ENCODE results near the gene ABCA5.

ABCA5 gene

DNA sequence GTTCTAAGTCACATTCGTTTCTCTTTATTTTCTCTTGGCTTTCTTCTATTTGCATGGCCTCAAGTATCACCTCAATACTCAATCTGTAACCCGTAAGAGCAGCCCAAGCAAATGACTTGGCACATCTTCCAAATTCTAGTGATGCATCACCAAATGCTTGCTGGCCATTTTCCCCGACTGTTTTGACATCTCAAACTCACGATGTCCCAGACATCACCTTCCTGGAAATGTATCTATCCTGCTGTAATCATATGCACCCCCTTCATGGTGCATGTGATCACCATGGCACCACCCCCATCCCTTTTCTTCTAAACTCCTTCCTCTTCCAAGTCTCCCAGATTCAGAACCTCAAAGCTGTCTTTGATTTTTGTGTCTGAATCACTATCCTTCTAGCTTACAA is 24.0 kb upstream of the ABCA5 start:
- no peaks in the 10 kb centered on the region for H3K9me3 ChIP-seq (ENCODE audit: control insufficient read depth in 1 of 2, low read length in 2 of 2)
- H3K4me3 ChIP-seq (ENCODE audit: low read depth in 1 of 2, low read length in 2 of 2) = no peak overlapping the region
- H3K36me3 ChIP-seq (ENCODE audit: control insufficient read depth in 1 of 2, insufficient read depth in 2 of 2, low read length in 2 of 2) = no peaks in the 10 kb centered on the region
- no peak overlapping the region for H3K27ac ChIP-seq (ENCODE audit: low read length)
- H3K4me1 ChIP-seq (ENCODE audit: control insufficient read depth in 1 of 2, insufficient read depth in 2 of 2, low read length in 2 of 2) = no peaks in the 10 kb centered on the region
- H3K27me3 ChIP-seq (ENCODE audit: low read depth, low read length) = no peaks in the 10 kb centered on the region

DNA sequence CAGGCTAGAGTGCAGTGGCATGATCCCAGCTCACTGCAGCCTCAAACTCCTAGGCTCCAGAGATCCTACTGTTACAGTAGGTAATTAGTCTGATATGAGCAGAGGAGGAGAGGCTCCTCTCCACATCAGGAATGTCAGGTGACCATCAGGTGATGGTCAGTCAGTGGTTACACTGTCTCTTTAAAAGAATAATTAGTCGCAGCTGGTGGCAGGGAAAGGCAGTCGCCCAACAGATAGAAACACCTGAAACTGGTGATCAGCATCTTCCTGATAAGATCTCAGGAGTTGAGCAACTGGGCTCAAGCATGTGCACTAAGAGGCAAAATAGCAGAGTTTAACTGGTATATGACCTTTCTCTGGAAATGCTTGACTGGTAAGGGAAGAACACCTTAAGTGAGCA is 21.5 kb upstream of the ABCA5 start:
- H3K27me3 ChIP-seq (ENCODE audit: low read depth, low read length) = no peaks in the 10 kb centered on the region
- H3K4me3 ChIP-seq (ENCODE audit: low read depth in 1 of 2, low read length in 2 of 2) = no peak overlapping the region
- H3K36me3 ChIP-seq (ENCODE audit: control insufficient read depth in 1 of 2, insufficient read depth in 2 of 2, low read length in 2 of 2) = no peaks in the 10 kb centered on the region
- H3K9me3 ChIP-seq (ENCODE audit: control insufficient read depth in 1 of 2, low read length in 2 of 2) = no peaks in the 10 kb centered on the region
- H3K27ac ChIP-seq (ENCODE audit: low read length) = no peak overlapping the region
- no peaks in the 10 kb centered on the region for H3K4me1 ChIP-seq (ENCODE audit: control insufficient read depth in 1 of 2, insufficient read depth in 2 of 2, low read length in 2 of 2)

DNA sequence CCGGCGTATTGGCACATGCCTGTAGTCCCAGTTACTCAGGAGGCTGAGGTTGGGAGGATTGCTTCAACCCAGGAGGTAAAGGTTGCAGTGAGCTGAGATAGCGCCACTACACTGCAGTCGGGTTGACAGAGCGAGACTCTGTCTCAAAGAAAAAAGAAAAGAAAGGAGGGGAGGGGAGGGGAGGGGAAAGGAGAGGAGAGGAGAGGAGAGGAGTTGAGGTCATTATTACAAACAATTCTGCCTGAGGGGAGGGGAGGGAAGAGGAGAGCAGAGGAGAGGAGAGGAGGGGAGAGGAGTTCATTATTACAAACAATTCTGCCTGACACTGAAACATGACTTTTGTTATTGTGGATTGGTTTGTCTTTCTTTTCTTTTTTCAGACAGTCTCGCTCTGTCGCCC is 19.8 kb upstream of the ABCA5 start:
- Histone ChIP-seq H3K4me3 (ENCODE audit: low read depth in 1 of 2, low read length in 2 of 2) (no peak overlapping the region), H3K27me3 (ENCODE audit: low read depth, low read length) (no peaks in the 10 kb centered on the region), H3K36me3 (ENCODE audit: control insufficient read depth in 1 of 2, insufficient read depth in 2 of 2, low read length in 2 of 2) (no peaks in the 10 kb centered on the region), H3K4me1 (ENCODE audit: control insufficient read depth in 1 of 2, insufficient read depth in 2 of 2, low read length in 2 of 2) (no peaks in the 10 kb centered on the region), H3K9me3 (ENCODE audit: control insufficient read depth in 1 of 2, low read length in 2 of 2) (no peaks in the 10 kb centered on the region), H3K27ac (ENCODE audit: low read length) (no peak overlapping the region)

DNA sequence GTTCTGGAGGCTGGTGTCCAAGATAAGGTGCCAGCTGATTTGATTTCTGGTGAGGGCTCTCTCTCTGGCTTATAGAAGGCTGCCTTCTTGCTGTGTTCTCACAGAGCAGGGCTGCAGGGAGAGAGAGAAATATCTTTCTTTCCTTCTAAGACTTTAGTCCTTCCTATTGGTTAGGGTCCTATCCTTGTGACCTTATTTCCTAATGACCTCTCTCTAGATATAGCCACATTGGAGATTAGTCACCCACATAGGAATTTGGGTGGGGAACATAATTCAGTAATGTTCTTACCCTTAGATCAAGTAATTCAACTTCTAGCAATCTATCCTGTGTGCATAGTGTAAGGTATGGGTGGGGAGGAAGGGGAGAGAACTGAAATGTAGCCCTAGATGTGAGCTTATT is 18.0 kb upstream of the ABCA5 start:
- no peaks in the 10 kb centered on the region for H3K27me3 ChIP-seq (ENCODE audit: low read depth, low read length)
- H3K4me3 ChIP-seq (ENCODE audit: low read depth in 1 of 2, low read length in 2 of 2) = no peak overlapping the region
- no peaks in the 10 kb centered on the region for H3K9me3 ChIP-seq (ENCODE audit: control insufficient read depth in 1 of 2, low read length in 2 of 2)
- no peaks in the 10 kb centered on the region for H3K4me1 ChIP-seq (ENCODE audit: control insufficient read depth in 1 of 2, insufficient read depth in 2 of 2, low read length in 2 of 2)
- no peak overlapping the region for H3K27ac ChIP-seq (ENCODE audit: low read length)
- H3K36me3 ChIP-seq (ENCODE audit: control insufficient read depth in 1 of 2, insufficient read depth in 2 of 2, low read length in 2 of 2) = no peaks in the 10 kb centered on the region

DNA sequence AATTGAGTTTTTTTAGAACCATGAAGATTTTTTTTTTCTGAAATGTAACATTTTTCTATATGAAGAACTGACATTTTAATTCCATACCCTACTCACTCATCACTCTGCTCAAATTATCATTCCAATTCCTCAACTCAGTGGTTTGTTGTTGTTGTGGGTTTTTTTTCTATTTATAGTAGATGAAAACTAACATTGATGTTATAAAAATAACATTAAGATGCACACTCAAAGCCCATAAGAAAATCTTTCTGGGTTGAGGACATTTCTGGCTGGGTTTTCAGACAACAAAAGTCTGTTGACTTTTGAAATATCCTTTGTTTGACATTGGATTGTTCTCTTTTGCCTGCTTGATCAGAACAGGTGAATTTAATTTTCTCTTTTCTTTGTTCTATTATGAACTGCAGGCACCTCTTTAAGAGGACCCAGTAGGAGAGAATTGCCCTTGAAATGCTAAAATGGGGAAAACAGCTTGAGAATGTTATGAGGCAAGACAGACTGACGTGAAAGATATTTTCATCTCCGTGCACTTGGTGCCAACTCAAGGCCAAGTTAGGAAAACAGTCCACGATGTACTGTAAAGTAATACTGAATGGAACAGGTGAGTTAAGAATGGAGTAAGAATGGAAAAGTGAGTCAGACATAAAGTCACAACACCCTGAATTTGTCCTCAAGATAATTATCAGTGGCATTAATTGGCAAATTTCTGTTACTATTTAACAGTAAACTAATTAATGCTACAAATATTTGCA is 16.1 kb upstream of the ABCA5 start:
- no peak overlapping the region for H3K27ac ChIP-seq (ENCODE audit: low read length)
- no peaks in the 10 kb centered on the region for H3K36me3 ChIP-seq (ENCODE audit: control insufficient read depth in 1 of 2, insufficient read depth in 2 of 2, low read length in 2 of 2)
- H3K4me3 ChIP-seq (ENCODE audit: low read depth in 1 of 2, low read length in 2 of 2) = no peak overlapping the region
- H3K27me3 ChIP-seq (ENCODE audit: low read depth, low read length) = no peaks in the 10 kb centered on the region
- no peaks in the 10 kb centered on the region for H3K9me3 ChIP-seq (ENCODE audit: control insufficient read depth in 1 of 2, low read length in 2 of 2)
- no peaks in the 10 kb centered on the region for H3K4me1 ChIP-seq (ENCODE audit: control insufficient read depth in 1 of 2, insufficient read depth in 2 of 2, low read length in 2 of 2)

DNA sequence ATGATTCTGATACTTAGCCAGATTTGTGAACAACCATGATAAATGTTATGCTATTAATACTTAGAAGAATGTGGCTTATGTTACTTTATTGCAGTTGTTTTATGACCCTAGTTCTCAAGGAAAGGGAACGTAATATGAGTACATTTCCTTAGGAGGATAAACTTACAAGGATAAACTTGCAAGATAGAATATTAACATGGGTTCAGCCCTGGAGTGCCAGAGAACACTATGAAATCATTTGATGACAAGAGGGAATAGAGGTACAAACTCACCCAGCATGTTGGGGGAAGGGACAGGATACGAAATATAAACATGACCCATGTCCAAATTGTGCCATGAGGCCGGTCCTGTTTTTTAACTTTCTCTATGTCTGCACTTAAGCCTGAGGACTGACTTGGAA is 13.0 kb upstream of the ABCA5 start:
- Histone ChIP-seq H3K4me1 (ENCODE audit: control insufficient read depth in 1 of 2, insufficient read depth in 2 of 2, low read length in 2 of 2) (no peaks in the 10 kb centered on the region), H3K27ac (ENCODE audit: low read length) (no peak overlapping the region), H3K27me3 (ENCODE audit: low read depth, low read length) (no peaks in the 10 kb centered on the region), H3K36me3 (ENCODE audit: control insufficient read depth in 1 of 2, insufficient read depth in 2 of 2, low read length in 2 of 2) (no peaks in the 10 kb centered on the region), H3K9me3 (ENCODE audit: control insufficient read depth in 1 of 2, low read length in 2 of 2) (no peaks in the 10 kb centered on the region), H3K4me3 (ENCODE audit: low read depth in 1 of 2, low read length in 2 of 2) (no peak overlapping the region)

DNA sequence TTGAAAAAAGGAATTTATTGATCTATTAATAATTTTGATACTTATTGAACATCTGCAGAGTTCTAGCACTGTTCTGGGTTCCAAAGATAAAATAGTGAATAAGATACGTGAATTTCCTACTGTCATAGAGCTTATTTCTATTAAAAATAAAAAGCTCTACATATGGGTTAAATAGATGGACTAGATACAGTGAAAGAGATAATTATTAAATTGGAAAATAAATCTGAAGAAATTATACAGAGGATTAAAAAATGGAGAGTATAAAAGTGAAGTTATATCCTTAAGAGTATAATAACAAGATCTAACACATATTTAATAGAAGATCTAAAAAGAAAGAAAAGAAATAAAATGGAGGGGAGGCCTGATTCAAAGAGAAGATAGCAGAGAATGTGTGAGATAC is 10.1 kb upstream of the ABCA5 start:
- Histone ChIP-seq H3K4me1 (ENCODE audit: control insufficient read depth in 1 of 2, insufficient read depth in 2 of 2, low read length in 2 of 2) (no peaks in the 10 kb centered on the region), H3K27ac (ENCODE audit: low read length) (no peak overlapping the region), H3K9me3 (ENCODE audit: control insufficient read depth in 1 of 2, low read length in 2 of 2) (no peaks in the 10 kb centered on the region), H3K27me3 (ENCODE audit: low read depth, low read length) (no peaks in the 10 kb centered on the region), H3K4me3 (ENCODE audit: low read depth in 1 of 2, low read length in 2 of 2) (no peak overlapping the region), H3K36me3 (ENCODE audit: control insufficient read depth in 1 of 2, insufficient read depth in 2 of 2, low read length in 2 of 2) (no peaks in the 10 kb centered on the region)

DNA sequence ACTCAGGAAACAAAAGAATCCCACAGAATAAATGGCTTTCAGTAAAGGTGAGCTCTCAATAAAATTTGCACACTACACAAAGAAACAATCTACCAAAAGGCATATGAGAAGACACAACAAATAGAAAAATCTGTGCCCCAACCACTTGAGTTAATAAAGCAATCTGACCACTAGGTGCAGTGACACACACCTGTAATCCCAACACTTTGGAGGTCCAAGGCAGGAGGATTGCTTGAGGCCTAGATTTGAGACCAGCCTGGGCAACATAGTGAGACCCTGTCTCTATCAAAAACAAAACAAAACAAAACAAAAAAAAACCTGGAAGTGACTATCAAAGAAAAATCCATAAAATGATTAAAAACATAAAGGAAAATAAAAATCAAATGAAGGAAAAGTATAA is 9.6 kb upstream of the ABCA5 start:
- Histone ChIP-seq H3K27ac (ENCODE audit: low read length) (no peak overlapping the region), H3K9me3 (ENCODE audit: control insufficient read depth in 1 of 2, low read length in 2 of 2) (no peaks in the 10 kb centered on the region), H3K27me3 (ENCODE audit: low read depth, low read length) (no peaks in the 10 kb centered on the region), H3K4me3 (ENCODE audit: low read depth in 1 of 2, low read length in 2 of 2) (no peak overlapping the region), H3K4me1 (ENCODE audit: control insufficient read depth in 1 of 2, insufficient read depth in 2 of 2, low read length in 2 of 2) (no peaks in the 10 kb centered on the region), H3K36me3 (ENCODE audit: control insufficient read depth in 1 of 2, insufficient read depth in 2 of 2, low read length in 2 of 2) (no peaks in the 10 kb centered on the region)

DNA sequence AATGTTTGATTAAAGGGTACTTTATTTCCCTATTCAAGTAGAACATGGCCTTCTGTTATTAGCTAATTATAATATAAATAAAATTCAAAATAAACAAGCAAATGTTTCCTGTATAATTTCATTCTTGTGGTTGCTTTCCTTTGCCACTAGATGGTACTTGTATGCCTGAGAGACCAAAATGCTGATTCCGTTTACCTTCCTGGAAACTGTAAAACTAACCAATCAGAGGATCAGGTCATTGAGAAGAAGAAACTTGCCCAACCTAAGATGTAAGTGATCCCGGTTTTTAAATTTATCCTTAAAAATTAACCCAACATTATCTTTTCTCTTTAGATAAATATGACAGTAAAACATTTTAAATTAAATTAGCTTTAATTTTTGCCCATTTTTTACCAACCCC is 8.1 kb upstream of the ABCA5 start:
- Histone ChIP-seq H3K27ac (ENCODE audit: low read length) (no peak overlapping the region), H3K36me3 (ENCODE audit: control insufficient read depth in 1 of 2, insufficient read depth in 2 of 2, low read length in 2 of 2) (no peaks in the 10 kb centered on the region), H3K4me1 (ENCODE audit: control insufficient read depth in 1 of 2, insufficient read depth in 2 of 2, low read length in 2 of 2) (no peaks in the 10 kb centered on the region), H3K27me3 (ENCODE audit: low read depth, low read length) (no peaks in the 10 kb centered on the region), H3K9me3 (ENCODE audit: control insufficient read depth in 1 of 2, low read length in 2 of 2) (no peaks in the 10 kb centered on the region), H3K4me3 (ENCODE audit: low read depth in 1 of 2, low read length in 2 of 2) (no peak overlapping the region)

DNA sequence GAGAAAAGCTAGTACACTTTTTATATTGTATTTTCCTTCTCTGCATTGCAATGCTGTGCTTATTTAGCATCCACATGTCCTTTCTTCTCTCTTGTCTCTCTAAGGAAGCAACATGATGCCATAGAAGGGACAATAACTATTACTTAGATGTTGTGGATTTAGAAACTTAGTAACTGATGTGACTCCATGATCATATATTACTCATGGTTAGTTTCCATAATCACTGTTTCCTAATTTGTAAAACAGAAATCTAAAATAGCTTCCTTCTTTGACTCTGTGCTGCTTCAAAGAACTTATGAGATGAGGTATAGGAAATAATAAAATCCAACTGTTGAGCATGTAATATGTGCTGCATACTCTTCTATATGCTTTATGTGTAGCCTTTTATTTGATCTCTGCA is 6.6 kb upstream of the ABCA5 start:
- Histone ChIP-seq H3K27ac (ENCODE audit: low read length) (no peak overlapping the region), H3K4me1 (ENCODE audit: control insufficient read depth in 1 of 2, insufficient read depth in 2 of 2, low read length in 2 of 2) (no peaks in the 10 kb centered on the region), H3K27me3 (ENCODE audit: low read depth, low read length) (no peaks in the 10 kb centered on the region), H3K36me3 (ENCODE audit: control insufficient read depth in 1 of 2, insufficient read depth in 2 of 2, low read length in 2 of 2) (no peaks in the 10 kb centered on the region), H3K9me3 (ENCODE audit: control insufficient read depth in 1 of 2, low read length in 2 of 2) (no peaks in the 10 kb centered on the region), H3K4me3 (ENCODE audit: low read depth in 1 of 2, low read length in 2 of 2) (no peak overlapping the region)

DNA sequence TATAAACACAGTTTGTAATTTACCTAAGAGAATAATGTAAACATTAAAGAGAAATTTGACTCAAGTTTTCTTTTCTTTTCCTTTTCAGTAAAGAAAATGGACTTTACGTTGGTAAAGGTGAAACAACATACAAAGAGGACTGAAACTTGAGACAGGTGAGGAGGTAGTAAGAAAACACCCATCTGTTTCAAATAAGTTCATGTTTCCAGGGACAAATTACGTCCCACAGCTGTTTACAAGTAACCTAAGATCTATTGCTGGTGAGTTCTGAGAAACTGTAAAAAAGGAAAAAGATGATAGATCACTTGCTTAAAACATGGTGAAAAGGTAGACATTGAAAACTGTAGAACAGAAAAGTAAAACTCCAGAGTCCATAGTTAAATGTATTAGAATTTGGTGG is 4.8 kb upstream of the ABCA5 start:
- no peak overlapping the region for H3K27ac ChIP-seq (ENCODE audit: low read length)
- no peaks in the 10 kb centered on the region for H3K27me3 ChIP-seq (ENCODE audit: low read depth, low read length)
- H3K4me3 ChIP-seq (ENCODE audit: low read depth in 1 of 2, low read length in 2 of 2) = no peak overlapping the region
- H3K9me3 ChIP-seq (ENCODE audit: control insufficient read depth in 1 of 2, low read length in 2 of 2) = no peaks in the 10 kb centered on the region
- peaks cover 0 to 7% of the 10 kb centered on the region in 2 donors for H3K4me1 ChIP-seq (ENCODE audit: control insufficient read depth in 1 of 2, insufficient read depth in 2 of 2, low read length in 2 of 2)
- no peaks in the 10 kb centered on the region for H3K36me3 ChIP-seq (ENCODE audit: control insufficient read depth in 1 of 2, insufficient read depth in 2 of 2, low read length in 2 of 2)

DNA sequence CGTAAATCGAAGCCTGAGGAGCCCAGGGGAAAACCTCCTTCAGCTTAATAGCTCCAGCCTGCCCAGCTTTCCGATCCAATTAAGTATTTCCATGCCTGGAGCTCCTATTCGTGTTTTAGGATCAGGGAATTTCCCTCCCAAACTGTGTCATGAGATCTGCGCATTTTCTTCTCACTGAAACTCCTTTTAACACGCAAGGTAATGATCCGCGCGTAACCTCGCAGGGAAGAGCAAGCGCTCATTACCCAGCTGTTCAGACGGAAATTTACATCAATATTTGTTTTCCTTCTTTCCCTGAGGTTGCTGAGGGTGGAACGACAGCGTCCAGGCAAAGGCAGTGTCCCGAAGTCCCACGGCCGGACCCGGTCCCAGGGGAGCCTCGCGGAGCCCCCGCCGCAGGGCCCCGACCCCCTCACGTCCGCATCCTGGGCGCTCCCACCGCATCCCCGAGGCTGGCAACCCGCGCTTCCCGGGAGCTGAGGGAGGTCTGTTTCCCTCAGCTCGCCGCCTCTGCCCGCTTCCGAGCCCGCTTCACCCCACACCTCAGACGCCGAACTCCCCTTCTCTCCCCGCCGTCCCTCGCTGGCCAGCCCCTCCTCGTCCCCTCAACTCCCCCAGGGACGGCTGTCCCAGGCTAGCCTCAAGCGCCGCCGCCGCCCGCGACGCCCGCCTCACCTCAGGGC is 415 bp downstream of the ABCA5 start:
- peak overlapping the region; percentile 69 for H3K27ac ChIP-seq (ENCODE audit: low read length)
- no peaks in the 10 kb centered on the region for H3K27me3 ChIP-seq (ENCODE audit: low read depth, low read length)
- no peaks in the 10 kb centered on the region for H3K36me3 ChIP-seq (ENCODE audit: control insufficient read depth in 1 of 2, insufficient read depth in 2 of 2, low read length in 2 of 2)
- peaks cover 0 to 7% of the 10 kb centered on the region in 2 donors for H3K4me1 ChIP-seq (ENCODE audit: control insufficient read depth in 1 of 2, insufficient read depth in 2 of 2, low read length in 2 of 2)
- peak overlapping the region; percentile 81 to 91 for H3K4me3 ChIP-seq (ENCODE audit: low read depth in 1 of 2, low read length in 2 of 2)
- no peaks in the 10 kb centered on the region for H3K9me3 ChIP-seq (ENCODE audit: control insufficient read depth in 1 of 2, low read length in 2 of 2)
